Measurements from ENCODE around the gene TSC22D3.

DNA sequence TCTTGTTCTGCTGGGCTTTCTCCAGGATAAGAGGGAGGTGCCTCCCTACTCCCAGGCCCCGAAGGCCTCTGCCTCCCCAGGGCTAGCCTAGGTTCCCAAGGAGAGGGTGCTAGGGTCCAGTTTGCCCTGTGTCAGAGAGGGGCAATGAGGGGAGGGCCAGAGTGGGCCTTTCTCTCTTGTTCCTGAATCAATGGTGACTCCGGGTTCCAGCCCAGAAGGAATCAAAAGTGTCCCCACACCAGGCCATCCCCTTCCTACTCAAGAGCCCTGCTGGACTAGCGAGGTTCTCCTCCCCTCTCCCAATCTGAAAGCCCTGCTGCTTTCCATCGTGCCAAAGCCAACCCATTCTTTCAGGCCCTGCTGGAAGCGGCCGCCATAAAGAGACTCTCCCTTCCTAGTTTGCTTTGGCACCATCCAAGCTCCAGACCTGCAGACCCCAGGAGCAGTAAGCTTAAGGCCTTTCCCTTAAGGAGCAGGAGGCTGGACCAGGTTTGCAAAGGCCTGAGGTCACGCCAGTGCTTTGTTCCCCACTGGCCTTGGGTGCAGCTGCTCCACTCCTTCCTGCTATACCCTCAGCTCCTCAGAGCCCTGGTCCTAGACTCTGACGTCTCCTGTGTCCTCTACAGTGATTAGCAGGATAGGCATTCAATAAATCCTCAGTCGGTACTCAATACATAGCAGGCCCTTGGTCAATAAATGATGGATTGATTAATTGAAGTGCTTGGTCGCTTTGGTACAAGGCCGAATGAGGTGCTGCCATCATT, 10.6 kb downstream of the TSC22D3 start:
- TF ChIP-seq POLR2A (IDR thresholded peaks at IDR 0.05; ENCODE audit: extremely low read depth, insufficient read length) = no peak
- TF ChIP-seq, protein P1, sequence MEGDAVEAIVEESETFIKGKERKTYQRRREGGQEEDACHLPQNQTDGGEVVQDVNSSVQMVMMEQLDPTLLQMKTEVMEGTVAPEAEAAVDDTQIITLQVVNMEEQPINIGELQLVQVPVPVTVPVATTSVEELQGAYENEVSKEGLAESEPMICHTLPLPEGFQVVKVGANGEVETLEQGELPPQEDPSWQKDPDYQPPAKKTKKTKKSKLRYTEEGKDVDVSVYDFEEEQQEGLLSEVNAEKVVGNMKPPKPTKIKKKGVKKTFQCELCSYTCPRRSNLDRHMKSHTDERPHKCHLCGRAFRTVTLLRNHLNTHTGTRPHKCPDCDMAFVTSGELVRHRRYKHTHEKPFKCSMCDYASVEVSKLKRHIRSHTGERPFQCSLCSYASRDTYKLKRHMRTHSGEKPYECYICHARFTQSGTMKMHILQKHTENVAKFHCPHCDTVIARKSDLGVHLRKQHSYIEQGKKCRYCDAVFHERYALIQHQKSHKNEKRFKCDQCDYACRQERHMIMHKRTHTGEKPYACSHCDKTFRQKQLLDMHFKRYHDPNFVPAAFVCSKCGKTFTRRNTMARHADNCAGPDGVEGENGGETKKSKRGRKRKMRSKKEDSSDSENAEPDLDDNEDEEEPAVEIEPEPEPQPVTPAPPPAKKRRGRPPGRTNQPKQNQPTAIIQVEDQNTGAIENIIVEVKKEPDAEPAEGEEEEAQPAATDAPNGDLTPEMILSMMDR (IDR thresholded peaks at IDR 0.05; ENCODE audit: low read depth, low read length) = no peak
- TF ChIP-seq, protein P2, sequence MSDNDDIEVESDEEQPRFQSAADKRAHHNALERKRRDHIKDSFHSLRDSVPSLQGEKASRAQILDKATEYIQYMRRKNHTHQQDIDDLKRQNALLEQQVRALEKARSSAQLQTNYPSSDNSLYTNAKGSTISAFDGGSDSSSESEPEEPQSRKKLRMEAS (IDR thresholded peaks at IDR 0.05; ENCODE audit: low read depth, low read length) = no peak
- no peak for TF ChIP-seq MYC (IDR thresholded peaks at IDR 0.05; ENCODE audit: low read depth, low read length)
